ENCODE results near the gene PPRC1.

Gene PPRC1

GRCh38 chr10:102196893-102197292 is 64.1 kb downstream of the PPRC1 start:
- DNase-seq, result peak; percentile 5

- no peak for DNase-seq
Measured at GRCh38 chr10:102198027-102198426, 65.2 kb downstream of the PPRC1 start.
